GM13977 (cell line): ENCODE data around the gene AKAP8.

ENCODE experiments used
- DNase-seq: peaks from one replicate; pipeline ENCODE4 v3.0.0; 2012; ENCODE audit warnings: low spot score
- CTCF ChIP-seq: IDR thresholded peaks from 2 replicates; pipeline ENCODE4 v1.5.1; 2012; ENCODE audit warnings: mild to moderate bottlenecking, control low read depth; ENCODE audit not compliant: insufficient read depth; ENCODE audit errors: extremely low read depth, missing control alignments
- in situ Hi-C: fragments of 300-500 bp; cut with MboI; formaldehyde crosslinking; loops from one replicate; pipeline ENCODE4 v1.12.0; 2022; ENCODE audit warnings: low sequenced_read_pairs, low pct_unique_long_range_greater_than_20kb, mixed read lengths, inconsistent platforms; ENCODE audit not compliant: unreplicated experiment

The AKAP8 gene

GRCh38 chr19:15313649-15314279, 65.8 kb downstream of the AKAP8 start:
- in situ Hi-C loops = no loop called here
- no peak for DNase-seq
- TF ChIP-seq CTCF = no peak

GRCh38 chr19:15307169-15307568, 72.4 kb downstream of the AKAP8 start:
- in situ Hi-C loops = no loop called here
- no peak for TF ChIP-seq CTCF
- no peak for DNase-seq

- in situ Hi-C loops = no loop called here
- TF ChIP-seq CTCF = no peak
- DNase-seq = no peak
Measured at GRCh38 chr19:15305582-15306334, 73.8 kb downstream of the AKAP8 start.

GRCh38 chr19:15304140-15304705, 75.4 kb downstream of the AKAP8 start:
- in situ Hi-C loops = no loop called here
- no peak for DNase-seq
- TF ChIP-seq CTCF = no peak
